Measurements from ENCODE around the gene TMEM222. TPM values are rescaled to one million over a fixed set of nuclear protein-coding genes. Genes with fewer than 3 reads are reported as not detected.

Gene TMEM222
- polyA plus RNA-seq, 1 donor (not counting 4 experiments of a cell fraction or from before 2014, with no cell fraction given) = 23.7 TPM

- Histone ChIP-seq H3K36me3 (ENCODE audit: control insufficient read depth in 2 of 2, extremely low read depth in 1 of 2, insufficient read depth in 2 of 2, low read length in 2 of 2) (peaks cover 15 to 16% of the 10 kb centered on the region in 2 experiments), H3K27me3 (ENCODE audit: control insufficient read depth, extremely low read depth, insufficient read depth, low read length) (no peaks in the 10 kb centered on the region), H3K4me1 (ENCODE audit: control insufficient read depth, extremely low read depth, insufficient read depth, low read length) (peaks cover 31% of the 10 kb centered on the region), H4K20me1 (ENCODE audit: control insufficient read depth, extremely low read depth, insufficient read depth, low read length) (no peaks in the 10 kb centered on the region), H3K4me2 (ENCODE audit: control insufficient read depth, extremely low read depth, insufficient read depth, low read depth, low read length) (peak overlapping the region; percentile 86), H3K27ac (ENCODE audit: control insufficient read depth, insufficient read depth, low read length) (peak overlapping the region; percentile 78), H3K9me3 (ENCODE audit: control insufficient read depth, low read depth, low read length) (no peaks in the 10 kb centered on the region), H3K4me3 (ENCODE audit: control insufficient read depth in 2 of 3, extremely low read depth in 1 of 3, insufficient read depth in 2 of 3, low read depth in 1 of 3, low read length in 3 of 3) (peak overlapping the region; percentile 65 to 89 (median 68)), H3K9me1 (ENCODE audit: control insufficient read depth, extremely low read depth, insufficient read depth, low read length) (no peaks in the 10 kb centered on the region), H2AFZ (ENCODE audit: control insufficient read depth, low read length) (peak overlapping the region; percentile 83), H3K9ac (ENCODE audit: control insufficient read depth, extremely low read depth, insufficient read depth, low read length) (peak overlapping the region; percentile 88), H3K79me2 (ENCODE audit: control insufficient read depth, insufficient read depth, low read length) (peaks cover 12% of the 10 kb centered on the region)
- no peak for TF ChIP-seq EZH2 (IDR thresholded peaks at IDR 0.05; ENCODE audit: low read length)
- TF ChIP-seq CTCF (optimal IDR thresholded peaks at IDR 0.05 in 1 of 3, IDR thresholded peaks at IDR 0.05 in 1 of 3, conservative IDR thresholded peaks at IDR 0.05 in 1 of 3; ENCODE audit: extremely low read depth in 1 of 3, insufficient read depth in 2 of 3, low read length in 3 of 3) = no peak
- FAIRE-seq = peak; percentile 79
- DNase-seq (ENCODE audit: low read depth, low spot score) = no peak
- dilution Hi-C loops (cut with MboI; ENCODE audit: extremely low pct_ligation_motif_present, low sequenced_read_pairs) = no loop called here
Measured at GRCh38 chr1:27365372-27366112, 43.6 kb downstream of the TMEM222 start.

DNA sequence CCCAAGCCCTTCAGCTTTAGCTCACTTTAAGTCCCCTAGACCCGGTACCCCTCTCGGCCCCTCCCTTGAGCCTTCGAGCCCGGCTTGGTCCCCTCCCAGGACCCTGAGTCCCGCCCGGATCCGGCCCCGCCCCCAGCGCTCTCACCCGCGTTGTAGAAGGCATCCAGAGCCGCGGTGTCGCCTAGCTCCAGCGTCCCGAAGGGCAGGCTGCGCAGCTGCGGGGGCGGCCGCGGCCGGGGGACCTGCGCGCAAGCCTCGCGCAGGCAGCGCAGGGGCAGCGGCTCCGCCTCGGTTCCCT is 44.1 kb downstream of the TMEM222 start:
- dilution Hi-C loops (cut with MboI; ENCODE audit: extremely low pct_ligation_motif_present, low sequenced_read_pairs) = no loop called here
- peaks cover 13 to 16% of the 10 kb centered on the region in 2 experiments for H3K36me3 ChIP-seq (ENCODE audit: control insufficient read depth in 2 of 2, extremely low read depth in 1 of 2, insufficient read depth in 2 of 2, low read length in 2 of 2)
- H3K9me1 ChIP-seq (ENCODE audit: control insufficient read depth, extremely low read depth, insufficient read depth, low read length) = no peaks in the 10 kb centered on the region
- peaks cover 31% of the 10 kb centered on the region for H3K4me1 ChIP-seq (ENCODE audit: control insufficient read depth, extremely low read depth, insufficient read depth, low read length)
- H2AFZ ChIP-seq (ENCODE audit: control insufficient read depth, low read length) = peak overlapping the region; percentile 20
- no peaks in the 10 kb centered on the region for H3K9me3 ChIP-seq (ENCODE audit: control insufficient read depth, low read depth, low read length)
- peak overlapping the region; percentile 65 to 89 (median 68) for H3K4me3 ChIP-seq (ENCODE audit: control insufficient read depth in 2 of 3, extremely low read depth in 1 of 3, insufficient read depth in 2 of 3, low read depth in 1 of 3, low read length in 3 of 3)
- DNase-seq (ENCODE audit: low read depth, low spot score) (no peak), FAIRE-seq (no peak)
- H3K4me2 ChIP-seq (ENCODE audit: control insufficient read depth, extremely low read depth, insufficient read depth, low read depth, low read length) = peak overlapping the region; percentile 86
- peak overlapping the region; percentile 78 for H3K27ac ChIP-seq (ENCODE audit: control insufficient read depth, insufficient read depth, low read length)
- H3K27me3 ChIP-seq (ENCODE audit: control insufficient read depth, extremely low read depth, insufficient read depth, low read length) = no peaks in the 10 kb centered on the region
- H3K79me2 ChIP-seq (ENCODE audit: control insufficient read depth, insufficient read depth, low read length) = peaks cover 12% of the 10 kb centered on the region
- no peaks in the 10 kb centered on the region for H4K20me1 ChIP-seq (ENCODE audit: control insufficient read depth, extremely low read depth, insufficient read depth, low read length)
- no peak for TF ChIP-seq EZH2 (IDR thresholded peaks at IDR 0.05; ENCODE audit: low read length)
- no peak for TF ChIP-seq CTCF (optimal IDR thresholded peaks at IDR 0.05 in 1 of 3, IDR thresholded peaks at IDR 0.05 in 1 of 3, conservative IDR thresholded peaks at IDR 0.05 in 1 of 3; ENCODE audit: extremely low read depth in 1 of 3, insufficient read depth in 2 of 3, low read length in 3 of 3)
- peak overlapping the region; percentile 88 for H3K9ac ChIP-seq (ENCODE audit: control insufficient read depth, extremely low read depth, insufficient read depth, low read length)

Measured in keratinocyte (primary cell).